Type B pancreatic cell (in vitro differentiated cells): ENCODE results near the gene NTN1. TPM values are rescaled to one million over a fixed set of nuclear protein-coding genes. Genes with fewer than 3 reads are reported as not detected.

Experiments used
- DNase-seq: peaks from one replicate; pipeline ENCODE4 v3.0.0; 2021; ENCODE audit warnings: mixed read lengths; ENCODE audit not compliant: unreplicated experiment; ENCODE audit errors: extremely low spot score
- H3K27ac Mint-ChIP-seq: 2 replicates; pipeline ENCODE4 v1.8.0; 2021; ENCODE audit warnings: mild to moderate bottlenecking, mixed read lengths
- H3K27me3 Mint-ChIP-seq: 2 replicates; pipeline ENCODE4 v1.8.0; 2021; ENCODE audit warnings: mixed read lengths
- H3K36me3 Mint-ChIP-seq: 2 replicates; pipeline ENCODE4 v1.8.0; 2021; ENCODE audit warnings: mixed read lengths
- H3K4me1 Mint-ChIP-seq: one replicate; pipeline ENCODE4 v1.8.0; 2021; ENCODE audit warnings: mixed read lengths; ENCODE audit not compliant: unreplicated experiment
- H3K4me3 Mint-ChIP-seq: 2 replicates; pipeline ENCODE4 v1.8.0; 2021; ENCODE audit warnings: mild to moderate bottlenecking, mixed read lengths
- H3K9me3 Mint-ChIP-seq: 2 replicates; pipeline ENCODE4 v1.8.0; 2021; ENCODE audit warnings: mixed read lengths
- CTCF ChIP-seq: fragments of 200-600 bp; sonication (generic); conservative IDR thresholded peaks from 2 replicates; pipeline ENCODE4 v1.5.0; 2021; ENCODE audit warnings: antibody characterized with exemption, mild to moderate bottlenecking
- total RNA-seq: library from RNA; stranded (reverse); gene quantifications from 2 replicates; pipeline ENCODE4 v1.2.1, GENCODE V29; 2021; ENCODE audit warnings: low replicate concordance

Gene NTN1
- total RNA-seq, 1 donor from 2014 or later, result 10.7 TPM

GRCh38 chr17:9026741-9027140 lies 5.4 kb downstream of the NTN1 start:
- no peak for TF ChIP-seq CTCF
- Mint-ChIP-seq H3K4me1 (peaks cover 31% of the 10 kb centered on the region), H3K9me3 (no peaks in the 10 kb centered on the region), H3K27me3 (peaks cover 76% of the 10 kb centered on the region), H3K4me3 (peak overlapping the region; percentile 71), H3K27ac (peak overlapping the region; percentile 95), H3K36me3 (peaks cover 12% of the 10 kb centered on the region)
- DNase-seq, result peak; percentile 36

- no peaks in the 10 kb centered on the region for H3K9me3 Mint-ChIP-seq
- H3K36me3 Mint-ChIP-seq, result peaks cover 12% of the 10 kb centered on the region
- H3K4me3 Mint-ChIP-seq, result peak overlapping the region; percentile 51
- peaks cover 77% of the 10 kb centered on the region for H3K27me3 Mint-ChIP-seq
- H3K27ac Mint-ChIP-seq, result peak overlapping the region; percentile 95
- no peak for TF ChIP-seq CTCF
- peak; percentile 58 for DNase-seq
- H3K4me1 Mint-ChIP-seq, result peaks cover 28% of the 10 kb centered on the region
Observed at GRCh38 chr17:9028202-9028987, 7.1 kb downstream of the NTN1 start.

GRCh38 chr17:9028988-9029570 lies 7.8 kb downstream of the NTN1 start:
- H3K27me3 Mint-ChIP-seq, result peaks cover 71% of the 10 kb centered on the region
- no peaks in the 10 kb centered on the region for H3K9me3 Mint-ChIP-seq
- peak; percentile 24 for DNase-seq
- H3K27ac Mint-ChIP-seq, result peak overlapping the region; percentile 95
- peaks cover 12% of the 10 kb centered on the region for H3K36me3 Mint-ChIP-seq
- peaks cover 28% of the 10 kb centered on the region for H3K4me1 Mint-ChIP-seq
- H3K4me3 Mint-ChIP-seq, result no peak overlapping the region
- no peak for TF ChIP-seq CTCF

GRCh38 chr17:9032151-9032550 lies 10.8 kb downstream of the NTN1 start:
- H3K27ac Mint-ChIP-seq, result no peak overlapping the region
- no peak for DNase-seq
- no peak for TF ChIP-seq CTCF
- peaks cover 6% of the 10 kb centered on the region for H3K36me3 Mint-ChIP-seq
- peaks cover 13% of the 10 kb centered on the region for H3K4me1 Mint-ChIP-seq
- peaks cover 4% of the 10 kb centered on the region for H3K9me3 Mint-ChIP-seq
- no peak overlapping the region for H3K4me3 Mint-ChIP-seq
- H3K27me3 Mint-ChIP-seq, result peaks cover 40% of the 10 kb centered on the region

GRCh38 chr17:9032583-9032982 lies 11.3 kb downstream of the NTN1 start:
- no peak for TF ChIP-seq CTCF
- no peak for DNase-seq
- Mint-ChIP-seq H3K27me3 (peaks cover 37% of the 10 kb centered on the region), H3K27ac (no peak overlapping the region), H3K36me3 (peaks cover 6% of the 10 kb centered on the region), H3K9me3 (peaks cover 6% of the 10 kb centered on the region), H3K4me1 (peaks cover 13% of the 10 kb centered on the region), H3K4me3 (no peak overlapping the region)
